ENCODE results near the gene NFATC4.

DNA sequence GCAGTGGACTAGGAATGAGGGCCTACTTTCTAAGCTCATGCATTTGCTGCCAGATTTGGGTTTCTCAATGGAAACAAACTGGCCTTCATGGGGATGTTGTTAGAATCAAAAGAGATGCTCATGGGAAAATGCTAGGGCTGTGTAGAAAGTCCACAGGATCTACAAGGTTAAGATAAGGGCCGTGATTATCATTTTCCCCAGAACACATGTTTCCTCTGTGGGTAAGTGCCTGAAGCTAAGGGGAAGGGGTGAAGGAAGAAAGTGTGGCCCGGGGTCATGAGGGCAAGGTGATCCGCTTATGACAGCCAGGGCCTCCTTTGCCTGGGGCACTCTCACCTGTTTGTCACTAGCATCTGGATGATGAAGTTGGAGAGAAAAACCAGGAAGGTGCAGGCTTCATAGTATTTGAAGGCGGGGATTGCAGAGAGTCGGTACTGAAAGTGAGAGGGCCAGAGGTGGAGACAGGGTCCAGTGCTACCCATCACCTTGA, 42.9 kb upstream of the NFATC4 start:
- TF ChIP-seq TARDBP (IDR thresholded peaks at IDR 0.05), result no peak
- TF ChIP-seq, protein P1, sequence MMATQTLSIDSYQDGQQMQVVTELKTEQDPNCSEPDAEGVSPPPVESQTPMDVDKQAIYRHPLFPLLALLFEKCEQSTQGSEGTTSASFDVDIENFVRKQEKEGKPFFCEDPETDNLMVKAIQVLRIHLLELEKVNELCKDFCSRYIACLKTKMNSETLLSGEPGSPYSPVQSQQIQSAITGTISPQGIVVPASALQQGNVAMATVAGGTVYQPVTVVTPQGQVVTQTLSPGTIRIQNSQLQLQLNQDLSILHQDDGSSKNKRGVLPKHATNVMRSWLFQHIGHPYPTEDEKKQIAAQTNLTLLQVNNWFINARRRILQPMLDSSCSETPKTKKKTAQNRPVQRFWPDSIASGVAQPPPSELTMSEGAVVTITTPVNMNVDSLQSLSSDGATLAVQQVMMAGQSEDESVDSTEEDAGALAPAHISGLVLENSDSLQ (IDR thresholded peaks at IDR 0.05), result no peak
